ENCODE results near the gene AAK1. TPM values are rescaled to one million over a fixed set of nuclear protein-coding genes. Genes with fewer than 3 reads are reported as not detected.

AAK1 gene
- total and polyA plus RNA-seq, 7 donors = 7.8 to 95.2 (median 52.5) TPM

GRCh38 chr2:69549421-69549820 is 94.1 kb downstream of the AAK1 start:
- peaks cover 10% of the 10 kb centered on the region for H3K4me1 ChIP-seq
- H3K27ac ChIP-seq = no peak overlapping the region
- no peak for DNase-seq
- no peak for TF ChIP-seq CTCF (IDR thresholded peaks at IDR 0.05)
- H3K9me3 ChIP-seq = no peaks in the 10 kb centered on the region
- intact Hi-C loops (cut with DNase I) = no loop called here
- H3K27me3 ChIP-seq (ENCODE audit: insufficient read depth in 3 of 3, low read length in 2 of 3) = no peaks in the 10 kb centered on the region
- no peak for ATAC-seq
- peaks cover 0 to 9% of the 10 kb centered on the region in 2 donors for H3K36me3 ChIP-seq (ENCODE audit: insufficient read depth in 1 of 2, low read depth in 1 of 2)
- H3K4me3 ChIP-seq = no peak overlapping the region

- ATAC-seq = peak in 1 of 4 donors; percentile 35
Measured at GRCh38 chr2:69547984-69548715, 95.4 kb downstream of the AAK1 start.

GRCh38 chr2:69546646-69547045 is 96.9 kb downstream of the AAK1 start:
- ATAC-seq = no peak
- no peak for DNase-seq
- Histone ChIP-seq H3K27ac (no peak overlapping the region), H3K36me3 (ENCODE audit: insufficient read depth in 1 of 2, low read depth in 1 of 2) (peaks cover 0 to 35% of the 10 kb centered on the region in 2 donors), H3K4me3 (no peak overlapping the region), H3K9me3 (no peaks in the 10 kb centered on the region), H3K4me1 (peaks cover 7% of the 10 kb centered on the region), H3K27me3 (ENCODE audit: insufficient read depth in 3 of 3, low read length in 2 of 3) (no peaks in the 10 kb centered on the region)
- TF ChIP-seq CTCF (IDR thresholded peaks at IDR 0.05) = no peak
- intact Hi-C loops (cut with DNase I) = no loop called here
- WGBS, 3 donors = 99 to 100% (median 100%) methylated on average over 1 of the region's 1 CpG

More at GRCh38 chr2:69547984-69548715, 95.4 kb downstream of the AAK1 start:
- H3K27ac ChIP-seq = no peak overlapping the region
- intact Hi-C loops (cut with DNase I) = no loop called here
- H3K36me3 ChIP-seq (ENCODE audit: insufficient read depth in 1 of 2, low read depth in 1 of 2) = peaks cover 0 to 20% of the 10 kb centered on the region in 2 donors
- no peaks in the 10 kb centered on the region for H3K9me3 ChIP-seq
- no peak for DNase-seq
- no peak overlapping the region for H3K4me3 ChIP-seq
- peaks cover 7% of the 10 kb centered on the region for H3K4me1 ChIP-seq
- H3K27me3 ChIP-seq (ENCODE audit: insufficient read depth in 3 of 3, low read length in 2 of 3) = no peaks in the 10 kb centered on the region
- 70 to 80% (median 75%) methylated on average over 2 of the region's 2 CpGs for WGBS, 3 donors
- TF ChIP-seq CTCF (IDR thresholded peaks at IDR 0.05) = no peak

GRCh38 chr2:69545477-69545932 is 98.0 kb downstream of the AAK1 start:
- intact Hi-C loops (cut with DNase I) = no loop called here
- ATAC-seq (peak in 1 of 4 donors; percentile 7), DNase-seq (no peak)
- Histone ChIP-seq H3K9me3 (no peaks in the 10 kb centered on the region), H3K4me3 (no peak overlapping the region), H3K27me3 (ENCODE audit: insufficient read depth in 3 of 3, low read length in 2 of 3) (no peaks in the 10 kb centered on the region), H3K27ac (no peak overlapping the region), H3K4me1 (peaks cover 7% of the 10 kb centered on the region), H3K36me3 (ENCODE audit: insufficient read depth in 1 of 2, low read depth in 1 of 2) (peaks cover 0 to 41% of the 10 kb centered on the region in 2 donors)
- WGBS, 3 donors = 55 to 75% (median 64%) methylated on average over 2 of the region's 2 CpGs
- no peak for TF ChIP-seq CTCF (IDR thresholded peaks at IDR 0.05)

All from psoas muscle (tissue), 8 donors.